Activated CD4-positive, alpha-beta T cell treated with anti-CD3 and anti-CD28 coated beads for 36 hours (primary cell): ENCODE measurements around the gene NSD2. TPM values are rescaled to one million over a fixed set of nuclear protein-coding genes. Genes with fewer than 3 reads are reported as not detected.

Experiments used
- ATAC-seq: fragments of 200-7000 bp; cut with Tn5 transposase; one replicate; pipeline ENCODE4 v1.10.0; 2021; ENCODE audit warnings: mild to moderate bottlenecking, moderate library complexity
- CTCF ChIA-PET: fragments of 350-600 bp; sonication (Branson Sonifier 250); formaldehyde crosslinking; loops from one replicate; lab custom pipeline; 2021; ENCODE audit warnings: antibody characterized with exemption; lab: Charles Lee
- POLR2A ChIA-PET: fragments of 350-600 bp; sonication (Branson Sonifier 250); formaldehyde crosslinking; loops from one replicate; lab custom pipeline; 2021; ENCODE audit warnings: antibody characterized with exemption, inconsistent platforms; lab: Charles Lee
- DNase-seq: peaks from one replicate; pipeline ENCODE4 v3.0.0-alpha.2; 2020
- H3K27ac Mint-ChIP-seq: one replicate; pipeline ENCODE4 v1.8.0; 2021; ENCODE audit warnings: mixed read lengths
- H3K27me3 Mint-ChIP-seq: one replicate; pipeline ENCODE4 v1.8.0; 2021; ENCODE audit warnings: mixed read lengths
- H3K36me3 Mint-ChIP-seq: one replicate; pipeline ENCODE4 v1.8.0; 2021; ENCODE audit warnings: low read depth, mixed read lengths
- H3K4me1 Mint-ChIP-seq: one replicate; pipeline ENCODE4 v1.8.0; 2021; ENCODE audit warnings: mixed read lengths
- H3K4me3 Mint-ChIP-seq: one replicate; pipeline ENCODE4 v1.8.0; 2021; ENCODE audit warnings: mild to moderate bottlenecking, moderate library complexity, mixed read lengths
- H3K9me3 Mint-ChIP-seq: one replicate; pipeline ENCODE4 v1.8.0; 2021; ENCODE audit warnings: low read depth, mixed read lengths
- intact Hi-C, 2 experiments: fragments of 100-400 bp; cut with DNase I in 1 of 2; cut with micrococcal nuclease in 1 of 2; formaldehyde crosslinking; loops; one replicate each; pipeline versions ENCODE4 v1.14.2 to v1.15.1; 2022 to 2024; cut with DNase I, micrococcal nuclease
- total RNA-seq, 2 experiments: library from RNA; stranded (reverse); gene quantifications; one replicate each; pipeline ENCODE4 v1.2.3, GENCODE V29; 2021

The NSD2 gene
- 100 to 1,000 TPM; 194 to 232 TPM for total RNA-seq

GRCh38 chr4:1870578-1871443 lies at the start of gene NSD2:
NSD2 (plus strand) TSS chr4:1871393; CDS start chr4:1900655, 29,262 bp downstream.
- peak within 1 kb of the TSS; percentile 99 for H3K27ac Mint-ChIP-seq
- POLR2A ChIA-PET = interaction anchor here (0.6 to 1.7 kb wide), 4 partner anchors 12 to 970 kb away, joined by 3 to 7 read pairs (median 3); partner anchors contain the start of genes LETM1 and TMEM129

GRCh38 chr4:1821679-1822567 lies 49.3 kb upstream of the NSD2 start:
- H3K27me3 Mint-ChIP-seq = no peaks in the 10 kb centered on the region
- CTCF ChIA-PET = interaction anchor here (0.6 to 2.8 kb wide), 3 partner anchors 47 to 75 kb away, joined by 3 to 9 read pairs (median 3); no protein-coding TSS in a partner anchor
- intact Hi-C loops = no loop called here
- DNase-seq = no peak
- H3K36me3 Mint-ChIP-seq = peaks cover 38% of the 10 kb centered on the region
- POLR2A ChIA-PET = no interaction called here
- no peak overlapping the region for H3K4me3 Mint-ChIP-seq
- no peaks in the 10 kb centered on the region for H3K4me1 Mint-ChIP-seq
- H3K27ac Mint-ChIP-seq = no peak overlapping the region
- no peaks in the 10 kb centered on the region for H3K9me3 Mint-ChIP-seq
- ATAC-seq = no peak

More at GRCh38 chr4:1870578-1871443, at the start of gene NSD2:
- peak; percentile 96 for DNase-seq
- Mint-ChIP-seq H3K4me1 (peaks cover 36% of the 10 kb centered on the region), H3K9me3 (no peaks in the 10 kb centered on the region), H3K36me3 (peaks cover 16% of the 10 kb centered on the region), H3K4me3 (peak within 1 kb of the TSS; percentile 99), H3K27me3 (no peaks in the 10 kb centered on the region)
- intact Hi-C loops = loop anchor here (1.0 to 10.0 kb wide), 22 partner anchors 15 to 1421 kb away; partner anchors contain the start of genes LETM1 (in 2 of the 2), SLBP (in 2 of the 2), ATP5ME (in 1 of the 2) and CFAP99 (in 1 of the 2)
- CTCF ChIA-PET = interaction anchor here (0.9 kb wide), 1 partner anchor 10 kb away, joined by 3 read pairs; no protein-coding TSS in a partner anchor
- peak; percentile 60 for ATAC-seq

GRCh38 chr4:1822568-1823544 lies 48.3 kb upstream of the NSD2 start:
- no peak overlapping the region for H3K27ac Mint-ChIP-seq
- no peaks in the 10 kb centered on the region for H3K27me3 Mint-ChIP-seq
- ChIA-PET POLR2A (no interaction called here), CTCF (interaction anchor here (0.6 to 2.8 kb wide), 2 partner anchors 48 to 75 kb away, joined by 3 to 9 read pairs; no protein-coding TSS in a partner anchor)
- no peaks in the 10 kb centered on the region for H3K9me3 Mint-ChIP-seq
- H3K4me3 Mint-ChIP-seq = no peak overlapping the region
- H3K36me3 Mint-ChIP-seq = peaks cover 38% of the 10 kb centered on the region
- DNase-seq (no peak), ATAC-seq (no peak)
- no peaks in the 10 kb centered on the region for H3K4me1 Mint-ChIP-seq
- intact Hi-C loops = no loop called here

- CTCF ChIA-PET = no interaction called here
- POLR2A ChIA-PET = no interaction called here
- no peaks in the 10 kb centered on the region for H3K4me1 Mint-ChIP-seq
These were observed 47.7 kb upstream of the NSD2 start for GRCh38 chr4:1823545-1823932.

GRCh38 chr4:1824746-1825145 lies 46.4 kb upstream of the NSD2 start:
- H3K9me3 Mint-ChIP-seq = no peaks in the 10 kb centered on the region
- DNase-seq (no peak), ATAC-seq (no peak)
- H3K27ac Mint-ChIP-seq = no peak overlapping the region
- no peaks in the 10 kb centered on the region for H3K4me1 Mint-ChIP-seq
- H3K36me3 Mint-ChIP-seq = peaks cover 39% of the 10 kb centered on the region
- H3K4me3 Mint-ChIP-seq = no peak overlapping the region
- intact Hi-C loops = no loop called here
- H3K27me3 Mint-ChIP-seq = no peaks in the 10 kb centered on the region
- ChIA-PET POLR2A (no interaction called here), CTCF (no interaction called here)

More at GRCh38 chr4:1823545-1823932, 47.7 kb upstream of the NSD2 start:
- Mint-ChIP-seq H3K27me3 (no peaks in the 10 kb centered on the region), H3K4me3 (no peak overlapping the region), H3K9me3 (no peaks in the 10 kb centered on the region), H3K27ac (no peak overlapping the region), H3K36me3 (peaks cover 38% of the 10 kb centered on the region)
- no peak for DNase-seq
- intact Hi-C loops = no loop called here
- no peak for ATAC-seq

- ATAC-seq (no peak), DNase-seq (no peak)
- H3K27me3 Mint-ChIP-seq = no peaks in the 10 kb centered on the region
- H3K9me3 Mint-ChIP-seq = no peaks in the 10 kb centered on the region
- peaks cover 38% of the 10 kb centered on the region for H3K36me3 Mint-ChIP-seq
- ChIA-PET POLR2A (no interaction called here), CTCF (no interaction called here)
- intact Hi-C loops = no loop called here
- no peaks in the 10 kb centered on the region for H3K4me1 Mint-ChIP-seq
- no peak overlapping the region for H3K4me3 Mint-ChIP-seq
- no peak overlapping the region for H3K27ac Mint-ChIP-seq
These were observed 45.9 kb upstream of the NSD2 start for GRCh38 chr4:1825326-1825725.

- Mint-ChIP-seq H3K4me1 (no peaks in the 10 kb centered on the region), H3K36me3 (peaks cover 40% of the 10 kb centered on the region), H3K4me3 (no peak overlapping the region), H3K27me3 (no peaks in the 10 kb centered on the region), H3K9me3 (no peaks in the 10 kb centered on the region), H3K27ac (no peak overlapping the region)
- ATAC-seq = no peak
- intact Hi-C loops = no loop called here
- ChIA-PET CTCF (no interaction called here), POLR2A (no interaction called here)
- no peak for DNase-seq
These were observed 44.5 kb upstream of the NSD2 start for GRCh38 chr4:1826531-1827350.

- ATAC-seq (no peak), DNase-seq (no peak)
- Mint-ChIP-seq H3K4me1 (peaks cover 5% of the 10 kb centered on the region), H3K9me3 (no peaks in the 10 kb centered on the region), H3K27me3 (no peaks in the 10 kb centered on the region), H3K4me3 (no peak overlapping the region), H3K36me3 (peaks cover 29% of the 10 kb centered on the region), H3K27ac (no peak overlapping the region)
- ChIA-PET POLR2A (no interaction called here), CTCF (interaction anchor here (0.6 to 1.8 kb wide), 5 partner anchors 23 to 283 kb away, joined by 3 to 5 read pairs (median 3); no protein-coding TSS in a partner anchor)
- intact Hi-C loops = no loop called here
These were observed 41.0 kb upstream of the NSD2 start for GRCh38 chr4:1830234-1830633.

- H3K4me3 Mint-ChIP-seq = no peak overlapping the region
- H3K36me3 Mint-ChIP-seq = peaks cover 29% of the 10 kb centered on the region
- ChIA-PET POLR2A (no interaction called here), CTCF (interaction anchor here (0.6 to 1.8 kb wide), 4 partner anchors 23 to 160 kb away, joined by 3 to 5 read pairs (median 3); no protein-coding TSS in a partner anchor)
- ATAC-seq = no peak
- no peaks in the 10 kb centered on the region for H3K27me3 Mint-ChIP-seq
- no peak for DNase-seq
- peaks cover 5% of the 10 kb centered on the region for H3K4me1 Mint-ChIP-seq
- H3K9me3 Mint-ChIP-seq = no peaks in the 10 kb centered on the region
- no peak overlapping the region for H3K27ac Mint-ChIP-seq
- intact Hi-C loops = no loop called here
These were observed 40.5 kb upstream of the NSD2 start for GRCh38 chr4:1830642-1831228.
